ENCODE measurements around the gene CAMTA1. TPM values are rescaled to one million over a fixed set of nuclear protein-coding genes. Genes with fewer than 3 reads are reported as not detected.

The CAMTA1 gene
- polyA plus RNA-seq, 1 donor from 2014 or later: 79.0 TPM

DNA sequence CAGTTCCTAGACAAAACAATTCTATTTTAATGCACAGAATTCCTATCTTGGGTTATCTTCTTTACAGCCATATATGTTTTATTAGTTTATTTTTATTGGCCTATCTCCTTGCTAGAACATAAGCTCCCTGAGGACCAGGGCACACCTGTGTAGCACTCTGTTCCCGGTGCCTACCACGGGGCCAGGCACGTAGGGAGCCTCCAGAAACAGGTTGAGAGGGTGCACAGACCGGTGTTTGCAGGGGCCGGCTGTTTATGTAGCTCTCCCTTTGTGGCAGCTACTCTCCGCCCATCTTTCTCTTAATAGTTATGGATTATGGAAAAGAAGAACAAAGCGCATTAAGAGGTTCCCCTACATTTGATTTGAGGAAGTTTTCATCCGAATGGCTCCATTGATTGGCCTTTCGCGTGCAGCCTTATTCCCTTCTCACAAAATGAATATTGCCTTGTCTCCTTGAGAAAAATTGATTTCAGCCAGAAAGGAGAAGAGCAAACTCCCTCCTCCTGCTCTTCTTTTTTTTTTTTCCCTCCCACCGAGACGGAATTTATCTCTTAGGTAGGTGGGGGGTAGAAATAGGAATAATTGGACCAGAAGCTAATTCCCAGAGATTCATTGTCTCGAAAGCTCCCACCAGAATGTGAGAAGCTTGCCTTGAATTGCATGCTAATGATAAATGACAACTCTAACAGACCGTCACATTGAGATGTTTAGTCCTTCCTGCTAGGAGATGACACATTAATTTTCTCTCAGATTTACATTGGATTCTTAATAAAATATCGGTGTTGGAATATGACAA is 447.4 kb downstream of the CAMTA1 start:
- Mint-ChIP-seq H3K27ac (no peak overlapping the region), H3K4me3 (no peak overlapping the region), H3K27me3 (peaks cover 13% of the 10 kb centered on the region), H3K9me3 (no peaks in the 10 kb centered on the region), H3K36me3 (no peaks in the 10 kb centered on the region), H3K4me1 (no peaks in the 10 kb centered on the region)

DNA sequence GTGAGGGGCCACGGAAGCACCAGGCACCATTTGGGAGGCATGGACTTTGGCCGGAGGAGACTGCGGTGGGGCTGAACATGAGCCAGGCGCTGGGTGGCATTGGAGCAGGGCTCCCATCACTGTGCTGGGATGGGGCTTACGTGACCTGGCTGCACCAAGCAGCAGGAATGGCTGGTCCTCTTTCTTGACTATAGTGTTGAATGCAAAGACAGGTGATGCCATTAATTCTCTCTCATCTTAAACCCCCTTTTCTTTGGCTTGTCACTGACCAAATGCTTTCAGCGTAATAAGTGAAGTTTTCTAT is 447.9 kb downstream of the CAMTA1 start:
- H3K9me3 Mint-ChIP-seq: no peaks in the 10 kb centered on the region
- no peak overlapping the region for H3K4me3 Mint-ChIP-seq
- H3K27me3 Mint-ChIP-seq: peaks cover 12% of the 10 kb centered on the region
- H3K4me1 Mint-ChIP-seq: no peaks in the 10 kb centered on the region
- H3K27ac Mint-ChIP-seq: no peak overlapping the region
- H3K36me3 Mint-ChIP-seq: no peaks in the 10 kb centered on the region

DNA sequence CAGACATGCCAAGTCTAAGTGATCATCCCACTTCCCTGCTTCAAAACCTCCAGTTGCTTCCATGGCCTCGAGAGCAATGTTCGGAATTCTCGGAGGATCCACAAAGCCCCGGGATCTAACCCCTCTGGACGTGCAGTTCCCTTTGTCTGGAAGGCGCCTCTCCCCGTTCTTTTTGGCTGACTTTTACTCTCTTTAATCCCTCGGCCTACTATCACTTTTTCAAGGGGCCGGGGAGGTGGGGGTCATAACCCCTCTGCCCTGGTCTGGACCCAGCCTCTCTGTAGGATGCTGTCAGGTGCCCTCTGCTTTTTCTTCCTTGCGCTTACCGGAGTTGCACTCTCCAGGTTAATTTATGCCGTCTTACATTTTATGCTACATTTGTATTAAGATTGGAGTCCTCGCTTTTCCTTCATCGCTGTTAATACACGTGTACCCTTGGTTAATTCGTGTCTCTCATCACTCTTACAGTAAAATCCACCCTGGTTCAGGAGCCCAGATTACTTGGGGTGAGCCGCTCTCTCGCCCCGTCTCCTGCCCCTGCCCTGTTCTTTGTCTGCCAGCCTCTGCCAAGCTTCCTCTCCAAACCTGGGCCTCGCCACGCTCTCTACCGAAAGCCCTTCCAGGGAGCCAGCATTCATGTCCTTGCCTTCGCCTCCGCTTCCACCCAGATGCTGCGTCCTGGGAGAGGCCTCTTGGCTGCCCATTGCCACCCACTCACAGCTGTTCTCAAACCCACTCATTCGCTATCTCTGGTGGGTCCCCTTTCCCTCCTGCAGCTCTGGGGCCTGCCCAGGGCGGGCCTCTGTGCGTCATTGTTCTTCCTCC is 448.6 kb downstream of the CAMTA1 start:
- Mint-ChIP-seq H3K27me3 (peaks cover 8% of the 10 kb centered on the region), H3K27ac (no peak overlapping the region), H3K9me3 (no peaks in the 10 kb centered on the region), H3K4me1 (no peaks in the 10 kb centered on the region), H3K4me3 (no peak overlapping the region), H3K36me3 (no peaks in the 10 kb centered on the region)

DNA sequence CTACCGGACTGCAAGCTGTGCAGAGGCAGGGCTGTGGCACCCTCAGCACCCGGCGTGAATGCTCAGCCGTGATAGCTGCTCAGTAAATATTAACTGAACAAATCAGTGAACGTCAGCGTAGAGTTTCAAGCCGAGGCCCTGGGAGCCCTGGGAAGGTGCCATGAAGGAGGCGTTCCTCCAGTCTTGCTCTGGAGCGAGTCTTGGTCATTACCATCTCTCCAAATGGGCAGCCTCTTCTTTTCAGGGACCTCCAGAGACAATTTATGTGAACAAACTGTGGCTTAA is 449.2 kb downstream of the CAMTA1 start:
- Mint-ChIP-seq H3K27me3 (peaks cover 8% of the 10 kb centered on the region), H3K27ac (no peak overlapping the region), H3K4me3 (no peak overlapping the region), H3K9me3 (no peaks in the 10 kb centered on the region), H3K4me1 (no peaks in the 10 kb centered on the region), H3K36me3 (no peaks in the 10 kb centered on the region)

DNA sequence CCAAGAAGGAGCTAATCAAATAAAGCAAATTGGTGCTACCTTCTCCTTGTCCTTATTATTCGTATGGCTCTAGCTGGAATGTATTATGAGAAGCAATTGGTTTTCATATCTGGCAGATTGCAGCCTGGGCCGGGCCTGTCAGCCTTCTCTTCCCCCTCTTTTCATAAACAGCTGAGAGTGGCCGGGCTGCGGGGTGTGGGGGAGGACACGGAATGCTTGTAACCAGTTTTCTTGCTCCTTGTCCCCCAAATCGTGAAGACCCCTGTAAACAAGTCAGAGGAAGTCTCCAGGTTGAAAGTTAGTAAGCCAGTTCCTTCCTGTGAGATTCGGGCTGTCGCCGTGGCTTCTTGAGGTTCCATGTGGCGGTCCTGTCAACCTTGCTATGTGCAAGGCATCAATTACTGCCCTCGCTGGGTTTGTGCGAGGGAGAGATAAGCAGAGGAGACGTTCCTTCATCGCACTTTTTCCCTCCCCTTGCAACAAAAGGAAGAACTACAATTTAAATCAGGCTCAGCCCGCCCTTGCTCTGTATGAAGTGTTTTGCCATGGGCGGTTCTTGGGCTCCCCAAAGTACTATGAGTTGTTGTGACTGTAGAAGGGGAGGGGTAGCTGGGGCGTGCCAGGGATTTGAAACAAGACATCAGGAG is 450.7 kb downstream of the CAMTA1 start:
- Mint-ChIP-seq H3K27ac (no peak overlapping the region), H3K36me3 (no peaks in the 10 kb centered on the region), H3K4me1 (no peaks in the 10 kb centered on the region), H3K27me3 (peaks cover 8% of the 10 kb centered on the region), H3K4me3 (no peak overlapping the region), H3K9me3 (no peaks in the 10 kb centered on the region)

DNA sequence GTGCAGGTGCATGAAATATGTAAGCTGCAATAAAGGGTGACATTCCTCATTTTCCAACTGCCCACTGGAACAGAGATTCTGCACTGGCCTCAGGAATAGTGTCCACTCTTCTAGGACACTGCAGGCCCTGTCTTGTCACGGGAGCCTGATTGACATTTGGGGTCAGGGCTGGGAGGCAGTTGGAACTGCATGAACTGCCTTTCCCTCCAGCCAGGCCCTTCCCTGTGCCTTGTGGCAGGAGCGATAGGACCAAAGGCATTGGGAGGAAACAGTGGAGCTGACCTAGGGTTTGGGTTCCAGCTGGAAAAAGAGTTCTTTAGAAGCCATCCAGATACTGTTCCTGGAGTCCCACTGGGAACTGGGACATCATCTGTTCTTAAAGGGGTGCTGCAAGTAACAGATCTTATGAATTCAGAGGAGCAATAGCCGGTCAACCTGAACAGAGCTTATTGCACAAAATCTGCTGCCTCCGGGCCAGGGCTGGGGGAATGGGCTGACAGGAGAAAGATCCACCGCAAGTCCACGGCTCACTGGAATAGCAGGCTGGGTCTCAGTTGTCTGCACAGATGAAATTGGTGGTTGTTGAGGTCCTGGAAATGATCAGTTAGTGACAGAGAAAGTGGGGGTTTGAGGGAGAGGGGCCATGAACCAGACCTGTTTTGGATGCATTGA is 451.7 kb downstream of the CAMTA1 start:
- Mint-ChIP-seq H3K4me1 (no peaks in the 10 kb centered on the region), H3K36me3 (no peaks in the 10 kb centered on the region), H3K9me3 (no peaks in the 10 kb centered on the region), H3K4me3 (no peak overlapping the region), H3K27me3 (peaks cover 8% of the 10 kb centered on the region), H3K27ac (no peak overlapping the region)

DNA sequence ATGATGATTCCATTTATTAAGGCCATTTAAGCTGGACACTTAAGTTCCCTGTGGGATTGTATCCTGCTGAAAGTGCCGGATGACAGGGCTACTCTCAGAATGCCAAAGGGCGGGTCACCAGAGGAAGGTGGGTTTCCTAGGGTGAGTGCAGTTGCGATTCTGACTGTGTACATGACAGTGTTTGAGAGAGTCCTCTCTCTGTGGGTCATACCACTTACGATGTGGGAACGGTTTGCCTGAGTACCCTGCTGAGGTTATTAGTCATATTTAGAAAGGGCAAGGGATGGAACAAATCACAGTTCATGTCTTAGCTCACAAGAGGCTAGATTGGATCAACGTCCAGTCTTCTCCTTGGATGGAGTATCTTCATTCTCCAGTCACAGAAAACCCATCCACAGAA is 461.9 kb downstream of the CAMTA1 start:
- H3K36me3 Mint-ChIP-seq: no peaks in the 10 kb centered on the region
- H3K9me3 Mint-ChIP-seq: peaks cover 0 to 4% (median 0%) of the 10 kb centered on the region in 3 donors
- H3K4me1 Mint-ChIP-seq: no peaks in the 10 kb centered on the region
- peaks cover 23% of the 10 kb centered on the region for H3K27me3 Mint-ChIP-seq
- H3K27ac Mint-ChIP-seq: no peak overlapping the region
- no peak overlapping the region for H3K4me3 Mint-ChIP-seq

DNA sequence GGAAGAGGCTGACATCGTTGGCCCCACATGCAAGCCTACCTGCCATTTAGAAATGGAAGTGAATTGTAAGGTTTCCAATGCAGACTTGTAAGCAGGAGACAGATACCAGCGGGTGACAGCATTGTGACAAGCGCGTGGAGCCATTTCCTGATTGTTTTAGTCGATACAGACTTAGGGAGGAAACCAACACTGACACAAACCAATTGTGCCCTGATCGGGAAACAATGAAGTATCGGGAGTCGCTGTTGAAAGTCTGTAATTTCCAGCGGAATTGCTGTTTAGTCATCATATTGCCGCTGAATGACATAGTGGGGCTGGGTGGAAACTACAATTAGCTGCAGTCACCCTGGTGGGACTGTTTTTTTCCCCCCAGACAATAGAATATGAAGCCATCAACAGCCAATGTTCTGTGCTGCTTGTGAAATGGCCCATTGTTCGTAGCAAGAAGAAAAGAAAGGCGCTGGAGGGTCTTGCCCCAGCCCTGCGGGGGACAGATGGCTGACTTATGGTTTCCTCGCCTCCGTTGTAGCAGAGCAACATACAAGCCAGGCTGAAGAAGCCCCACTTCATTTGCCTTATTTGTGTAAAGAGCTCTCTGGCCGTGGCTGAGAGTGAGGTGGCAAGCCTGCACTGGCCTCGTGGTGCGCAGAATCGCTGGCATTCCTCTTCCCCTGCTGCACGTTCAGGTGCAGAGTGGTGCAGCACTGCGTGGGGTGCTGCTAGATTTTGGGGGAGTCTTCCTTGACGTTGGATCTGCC is 462.7 kb downstream of the CAMTA1 start:
- H3K27me3 Mint-ChIP-seq: peaks cover 23% of the 10 kb centered on the region
- no peaks in the 10 kb centered on the region for H3K36me3 Mint-ChIP-seq
- peaks cover 0 to 4% (median 0%) of the 10 kb centered on the region in 3 donors for H3K9me3 Mint-ChIP-seq
- H3K4me3 Mint-ChIP-seq: no peak overlapping the region
- no peak overlapping the region for H3K27ac Mint-ChIP-seq
- no peaks in the 10 kb centered on the region for H3K4me1 Mint-ChIP-seq

DNA sequence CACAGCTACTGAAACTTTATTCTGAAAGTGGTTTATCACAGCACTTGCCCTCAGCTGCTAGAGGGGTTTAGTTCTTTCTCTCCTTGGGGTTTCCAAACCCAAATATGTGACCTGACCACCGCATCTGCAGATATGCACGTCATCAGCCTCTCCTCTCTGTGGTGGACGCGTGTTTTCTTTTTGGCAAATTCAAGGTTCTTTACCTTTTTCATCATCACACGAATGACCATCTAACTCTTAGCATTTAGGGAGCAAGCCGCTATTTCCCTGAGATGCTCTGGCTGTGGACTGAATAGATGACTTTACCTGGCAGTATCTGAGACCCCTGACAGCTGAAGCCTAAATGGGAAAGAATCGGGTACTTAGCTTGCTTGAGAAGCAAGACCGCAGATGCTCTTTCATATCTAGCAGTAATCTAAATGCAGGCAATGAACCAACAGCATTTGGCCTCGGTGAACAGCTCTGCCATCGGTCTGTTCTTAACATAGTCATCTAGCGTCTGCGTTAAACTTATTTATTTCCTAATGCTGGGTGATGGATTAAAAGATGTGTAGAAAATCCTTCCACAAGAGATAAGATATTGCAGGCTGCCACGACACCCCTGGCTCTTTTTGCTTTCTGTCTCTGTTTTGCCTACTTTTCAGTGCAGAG is 463.4 kb downstream of the CAMTA1 start:
- Mint-ChIP-seq H3K27ac (no peak overlapping the region), H3K4me1 (no peaks in the 10 kb centered on the region)

DNA sequence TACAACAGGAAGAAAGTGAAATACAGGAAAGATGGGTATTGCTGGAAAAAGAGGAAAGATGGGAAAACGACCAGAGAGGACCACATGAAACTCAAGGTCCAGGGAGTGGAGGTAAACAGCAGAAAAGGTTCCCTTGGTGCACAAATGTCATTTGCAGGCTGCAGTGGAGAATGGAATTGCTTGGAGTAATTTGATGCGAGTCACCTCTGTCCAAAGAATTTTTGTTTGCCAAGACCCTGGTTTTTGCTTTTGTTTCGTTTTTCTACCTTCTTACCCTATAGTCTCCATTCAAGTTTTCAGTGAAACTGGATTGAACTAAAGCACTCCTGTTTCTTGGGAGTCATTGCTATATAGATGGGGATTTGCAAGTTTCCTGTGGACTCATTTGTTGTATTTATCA is 464.3 kb downstream of the CAMTA1 start:
- no peaks in the 10 kb centered on the region for H3K4me1 Mint-ChIP-seq
- no peak overlapping the region for H3K27ac Mint-ChIP-seq
- H3K27me3 Mint-ChIP-seq: peaks cover 25% of the 10 kb centered on the region
- H3K36me3 Mint-ChIP-seq: no peaks in the 10 kb centered on the region
- H3K4me3 Mint-ChIP-seq: no peak overlapping the region
- H3K9me3 Mint-ChIP-seq: peaks cover 0 to 4% (median 0%) of the 10 kb centered on the region in 3 donors

More for the DNA sequence above, 463.4 kb downstream of the CAMTA1 start:
- Mint-ChIP-seq H3K36me3 (no peaks in the 10 kb centered on the region), H3K4me3 (peak overlapping the region in 1 of 4 donors; percentile 41), H3K9me3 (peaks cover 0 to 4% (median 0%) of the 10 kb centered on the region in 3 donors), H3K27me3 (peaks cover 23% of the 10 kb centered on the region)

DNA sequence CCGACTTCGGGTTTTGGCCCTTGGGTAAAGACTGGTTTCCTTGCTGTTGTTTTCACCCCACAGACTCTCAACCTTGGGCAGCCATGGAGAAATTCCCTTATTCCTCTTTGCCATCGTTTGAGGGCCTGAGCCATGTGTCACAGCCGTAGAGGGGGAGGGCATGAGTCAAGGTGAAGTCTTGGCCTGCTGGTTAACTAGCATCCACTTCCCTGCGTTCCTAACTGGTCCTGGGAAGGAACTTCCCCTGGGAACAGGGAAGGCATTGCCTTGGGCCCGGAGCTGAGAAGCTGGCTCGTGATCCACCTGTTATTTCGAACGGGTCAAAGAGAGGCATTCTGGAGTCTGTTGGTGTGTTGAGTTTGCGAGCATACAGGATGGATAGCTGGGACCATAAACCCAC is 464.9 kb downstream of the CAMTA1 start:
- Mint-ChIP-seq H3K9me3 (peaks cover 0 to 4% (median 0%) of the 10 kb centered on the region in 3 donors), H3K36me3 (no peaks in the 10 kb centered on the region), H3K27me3 (peaks cover 25% of the 10 kb centered on the region), H3K4me1 (no peaks in the 10 kb centered on the region), H3K4me3 (no peak overlapping the region), H3K27ac (no peak overlapping the region)

DNA sequence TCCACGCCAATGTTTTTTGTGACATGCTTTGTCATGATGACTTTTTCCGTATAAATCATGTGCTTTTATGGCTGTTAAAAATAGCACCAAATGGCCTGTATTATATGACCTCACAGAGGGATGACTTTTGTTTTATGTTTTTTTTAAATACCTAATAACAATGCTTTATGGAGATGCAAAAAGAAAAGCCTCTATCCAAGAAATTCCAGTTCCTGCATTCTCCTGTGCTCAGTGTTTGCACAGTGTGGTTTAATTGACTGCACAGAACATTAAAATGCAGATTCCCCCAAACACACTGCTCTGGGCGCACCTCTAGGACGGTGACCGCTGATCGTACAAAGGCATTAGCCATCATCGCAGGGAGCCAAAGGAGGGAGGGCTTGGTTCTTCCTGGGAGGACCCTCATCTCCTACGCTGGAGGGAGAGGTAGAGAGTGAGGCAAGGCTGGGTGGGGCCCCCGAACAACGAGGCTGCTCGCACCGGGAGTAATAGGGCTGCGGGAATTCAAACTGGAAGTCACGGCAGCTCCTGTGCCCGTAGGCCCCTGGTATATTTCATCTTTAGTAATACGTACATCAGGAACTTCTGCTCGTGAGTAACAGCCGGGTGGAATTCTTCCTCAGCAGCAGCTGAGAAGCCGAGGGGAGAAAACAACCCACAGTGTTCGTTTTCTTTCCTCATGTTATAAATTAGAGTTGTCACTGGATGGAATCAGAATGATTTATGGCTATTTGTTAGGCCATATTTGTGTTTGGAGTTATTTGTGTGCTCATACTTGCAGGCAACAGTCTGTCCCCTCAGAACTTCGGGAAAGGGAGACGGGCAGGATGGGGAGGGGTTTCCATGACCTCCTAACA is 465.6 kb downstream of the CAMTA1 start:
- Mint-ChIP-seq H3K4me1 (no peaks in the 10 kb centered on the region), H3K9me3 (peaks cover 0 to 4% (median 0%) of the 10 kb centered on the region in 3 donors), H3K36me3 (no peaks in the 10 kb centered on the region), H3K27ac (no peak overlapping the region), H3K27me3 (peaks cover 25% of the 10 kb centered on the region), H3K4me3 (no peak overlapping the region)

DNA sequence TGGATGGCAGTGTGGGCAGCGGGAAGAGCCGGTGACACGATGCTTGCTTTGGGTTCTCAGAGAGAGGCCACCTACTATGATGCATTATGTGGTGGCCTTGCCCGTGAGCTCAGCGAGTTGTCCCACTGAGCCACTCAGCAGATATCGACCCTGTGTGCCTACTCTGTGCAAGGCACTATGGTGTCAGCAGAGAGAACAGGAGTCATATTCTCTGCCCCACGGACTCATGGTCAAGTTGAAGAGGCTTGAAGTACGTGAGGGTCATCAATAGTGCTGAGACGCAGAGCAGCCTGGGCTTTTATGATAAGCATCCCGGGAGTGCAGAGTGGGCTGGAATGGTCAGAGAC is 466.2 kb downstream of the CAMTA1 start:
- no peak overlapping the region for H3K4me3 Mint-ChIP-seq
- peaks cover 0 to 4% (median 0%) of the 10 kb centered on the region in 3 donors for H3K9me3 Mint-ChIP-seq
- no peak overlapping the region for H3K27ac Mint-ChIP-seq
- H3K27me3 Mint-ChIP-seq: peaks cover 25% of the 10 kb centered on the region
- H3K36me3 Mint-ChIP-seq: no peaks in the 10 kb centered on the region
- H3K4me1 Mint-ChIP-seq: no peaks in the 10 kb centered on the region
